HG02798 (cell line): Measurements from ENCODE around the gene SNIP1.
"Not testable (repeated sequence)": the region's sequence is repeated elsewhere in the genome, so short reads cannot be mapped to it uniquely, and the experiment has no call there.

ENCODE experiments used
- ATAC-seq: cut with Tn5 transposase; IDR thresholded peaks from one replicate; pipeline ENCODE4 v1.9.1; 2021; ENCODE audit warnings: mild to moderate bottlenecking; ENCODE audit not compliant: unreplicated experiment, poor library complexity

Gene SNIP1

DNA sequence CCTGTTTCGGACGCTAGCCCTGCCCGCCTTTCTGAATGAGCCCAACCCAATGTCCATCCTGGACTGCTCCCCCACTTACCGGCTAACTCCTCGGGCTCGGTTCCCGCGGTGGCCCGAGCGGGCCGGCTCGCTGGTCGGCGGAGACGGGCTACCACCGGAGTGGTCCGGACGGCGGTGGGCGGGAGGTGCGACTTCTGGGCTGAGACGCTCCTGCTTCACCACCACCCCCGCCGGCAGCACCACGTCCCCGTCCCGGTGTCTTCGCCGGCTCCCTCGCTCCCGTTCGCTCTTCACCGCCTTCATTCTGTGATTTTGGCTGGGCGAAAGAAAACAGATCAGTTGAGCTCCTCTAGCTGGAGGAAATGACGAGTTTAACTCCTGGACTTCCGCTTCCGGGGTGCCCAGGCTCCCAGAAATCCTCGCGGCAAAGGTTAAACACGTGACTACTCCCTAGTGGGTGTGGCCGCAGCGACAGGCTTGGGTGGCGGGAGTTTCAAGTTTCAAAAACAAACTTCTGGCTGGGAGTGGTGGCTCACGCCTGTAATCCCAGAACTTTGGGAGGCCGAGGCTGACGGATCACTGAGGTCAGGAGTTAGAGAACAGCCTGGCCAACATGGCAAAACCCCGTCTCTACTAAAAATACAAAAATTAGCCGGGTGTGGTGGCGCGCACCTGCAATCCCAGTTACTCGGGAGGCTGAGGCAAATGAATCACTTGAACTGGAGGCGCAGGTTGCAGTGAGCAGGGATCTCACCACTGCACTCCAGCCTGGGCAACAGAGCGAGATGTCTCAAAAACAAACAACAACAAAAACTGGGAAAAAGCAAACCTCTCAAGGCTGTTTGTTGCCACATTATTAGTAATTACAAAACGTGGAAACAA lies at the start of gene SNIP1:
Gene SNIP1, minus strand, starts transcription at position 367 of the 882 bp plus-strand sequence. Its CDS starts 64 bp downstream, at position 303.
- ATAC-seq: peak; percentile 81

- no peak for ATAC-seq
Measured at GRCh38 chr1:37602750-37603694, 48.9 kb upstream of the SNIP1 start.

GRCh38 chr1:37601441-37601840 lies 47.3 kb upstream of the SNIP1 start:
- ATAC-seq: no peak

DNA sequence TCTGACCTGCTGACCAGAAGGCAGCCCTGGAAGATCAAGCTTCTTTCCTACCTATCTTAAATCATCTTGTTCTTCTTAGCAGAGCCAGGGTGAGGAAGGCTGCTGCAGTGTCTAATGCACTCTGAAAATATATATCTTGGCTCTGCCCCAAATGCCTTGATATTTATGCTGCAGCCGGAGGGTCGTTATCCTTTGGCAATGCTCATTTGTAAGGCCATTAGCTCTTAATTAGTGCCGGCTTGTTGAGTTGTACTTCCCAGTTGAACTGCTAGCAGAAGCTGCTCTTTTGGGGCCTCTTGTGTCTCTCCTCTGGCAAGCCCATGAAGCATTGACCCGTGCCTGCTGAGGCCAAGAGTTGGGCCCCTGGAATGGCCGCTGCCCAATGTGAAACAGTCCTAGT lies 45.8 kb upstream of the SNIP1 start:
- no peak for ATAC-seq

GRCh38 chr1:37596182-37596667 lies 42.1 kb upstream of the SNIP1 start:
- no peak for ATAC-seq

- peak; percentile 99 for ATAC-seq
Measured at GRCh38 chr1:37595440-37596181, 41.5 kb upstream of the SNIP1 start, which contains the start of gene GNL2. Gene GNL2 (minus strand): TSS chr1:37595937. CDS start chr1:37595822, 115 bp downstream.

DNA sequence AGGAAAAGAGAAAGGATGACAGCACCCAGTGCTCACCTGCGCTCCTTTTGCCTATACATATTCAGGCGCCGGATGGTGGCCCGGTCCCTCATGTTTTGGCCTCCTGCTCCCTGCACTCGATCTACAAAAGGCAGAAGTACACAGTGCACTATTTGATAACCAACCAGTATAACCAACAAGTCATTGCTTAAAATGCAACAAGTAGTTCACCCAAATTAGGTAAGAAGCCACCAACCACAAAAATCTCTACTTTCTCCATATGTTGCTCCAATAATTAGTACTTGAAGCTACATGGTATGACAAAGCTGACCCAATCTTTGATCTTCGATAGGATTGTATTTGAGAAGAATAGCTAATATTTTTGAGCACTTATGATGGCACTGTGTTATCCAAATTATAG lies 39.6 kb upstream of the SNIP1 start:
- ATAC-seq: no peak

DNA sequence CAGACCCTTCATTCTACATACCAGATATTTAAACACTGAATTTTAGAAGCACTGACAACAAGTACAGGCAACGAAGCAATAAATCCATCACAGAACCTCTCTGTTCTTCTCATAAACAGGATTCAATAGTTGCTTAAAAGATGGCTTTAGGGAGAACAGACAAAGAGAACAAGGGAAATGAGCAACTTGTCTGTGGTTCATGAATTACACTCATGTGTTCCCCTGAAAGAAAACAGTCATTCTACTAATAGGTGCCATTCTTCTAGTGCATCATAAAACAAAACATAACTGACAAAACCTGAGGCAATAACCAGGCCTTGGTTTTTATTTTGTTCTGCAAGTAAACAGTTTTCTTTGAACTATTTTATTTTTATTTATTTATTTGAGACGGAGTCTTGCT lies 34.8 kb upstream of the SNIP1 start:
- ATAC-seq: no peak

DNA sequence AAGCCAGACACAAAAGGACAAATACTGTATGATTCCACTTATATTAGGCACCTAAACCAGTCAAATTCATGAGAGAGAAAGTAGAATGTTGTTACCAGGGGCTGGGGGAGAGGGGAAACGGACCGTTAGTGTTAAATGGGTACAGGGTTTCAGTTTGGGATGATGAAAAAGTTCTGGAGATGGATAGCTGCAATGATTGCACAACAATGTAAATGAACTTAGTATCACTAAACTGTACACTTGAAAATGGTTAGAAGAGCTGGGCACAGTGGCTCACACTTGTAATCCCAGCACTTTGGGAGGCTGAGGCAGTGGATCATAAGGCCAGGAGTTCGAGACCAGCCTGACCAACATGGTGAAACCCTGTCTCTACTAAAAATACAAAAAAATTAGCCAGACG lies 30.5 kb upstream of the SNIP1 start:
- ATAC-seq: not testable (repeated sequence)

GRCh38 chr1:37575692-37576091 lies 21.6 kb upstream of the SNIP1 start:
- ATAC-seq: no peak

GRCh38 chr1:37574834-37575480 lies 20.9 kb upstream of the SNIP1 start:
- no peak for ATAC-seq

DNA sequence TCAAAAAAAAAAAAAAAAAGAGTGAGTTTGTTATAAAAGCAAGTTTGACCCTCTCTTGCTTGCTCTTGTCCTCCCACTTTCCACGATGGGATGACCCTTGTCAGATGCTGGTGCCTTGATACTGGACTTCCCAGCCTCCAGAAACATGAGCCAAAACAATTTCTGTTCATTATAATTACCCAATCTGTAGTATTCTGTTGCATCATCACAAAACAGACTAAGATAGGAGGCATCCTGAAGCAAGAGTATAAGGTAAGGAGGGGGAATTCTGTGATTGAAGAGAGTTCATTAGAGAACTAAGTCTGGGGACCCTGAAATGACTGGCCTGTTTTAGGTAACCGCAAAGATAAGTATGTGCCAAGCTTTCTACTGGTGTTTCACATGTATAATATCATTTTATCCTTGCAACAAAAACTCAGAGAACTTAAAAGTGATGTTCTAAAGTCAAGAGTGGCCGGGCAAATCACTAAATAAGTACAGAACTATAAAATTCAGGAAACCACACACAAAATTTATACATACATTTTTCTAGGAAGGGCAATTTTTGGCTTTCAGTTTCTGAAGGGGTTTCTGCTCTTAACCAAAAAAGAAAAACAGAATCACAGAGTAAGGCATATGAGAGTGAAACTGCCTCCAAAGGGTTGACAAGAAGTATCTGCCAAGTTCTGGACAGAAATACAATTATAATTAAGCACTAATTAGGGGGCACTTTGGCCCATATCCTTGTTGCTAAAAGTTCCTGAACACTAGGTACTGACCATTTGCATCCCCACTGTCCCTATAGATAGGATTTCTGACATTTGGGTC lies 16.6 kb upstream of the SNIP1 start:
- ATAC-seq: no peak

- ATAC-seq: no peak
Measured at GRCh38 chr1:37567023-37567422, 12.9 kb upstream of the SNIP1 start.

DNA sequence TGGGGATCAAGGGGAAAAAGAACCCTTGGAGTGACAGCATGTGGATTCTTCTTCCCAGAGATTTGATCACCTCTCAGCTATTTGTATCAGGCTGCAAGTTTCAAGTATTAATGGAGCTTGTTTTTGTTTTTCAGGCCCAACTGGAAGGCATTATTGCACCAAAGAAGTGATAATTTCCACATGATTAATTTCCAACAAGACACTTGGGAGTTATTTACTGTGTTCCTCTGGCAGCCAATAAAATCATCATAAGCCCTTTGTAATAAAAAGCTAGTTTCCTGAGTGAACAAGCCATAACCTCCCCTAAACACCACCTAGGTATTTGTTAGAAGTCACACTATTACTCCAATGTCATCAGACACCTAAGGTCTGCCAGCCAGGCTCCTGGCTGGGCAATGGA lies 10.8 kb upstream of the SNIP1 start:
- ATAC-seq: no peak

DNA sequence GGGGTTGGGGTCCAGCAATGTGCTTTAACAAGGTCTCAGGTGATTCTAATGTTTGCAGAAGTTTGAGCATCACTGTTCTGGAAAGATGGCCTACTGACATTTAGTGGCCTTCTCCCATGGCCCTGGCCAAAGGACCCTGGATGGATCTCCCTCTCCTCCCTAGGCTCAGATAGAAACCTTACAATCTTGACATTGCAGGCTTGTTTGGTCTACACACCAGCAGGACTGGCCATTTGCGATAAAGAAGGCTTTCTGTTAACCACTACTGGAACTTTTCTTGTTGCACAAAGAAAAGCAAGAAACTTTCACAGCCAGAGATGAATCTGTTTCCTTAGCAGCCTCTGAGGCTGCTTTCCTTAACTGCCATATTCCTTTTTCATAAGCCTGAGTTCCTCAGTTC lies 8.9 kb upstream of the SNIP1 start:
- ATAC-seq: no peak

- ATAC-seq: no peak
Measured at GRCh38 chr1:37561133-37562132, 7.3 kb upstream of the SNIP1 start.

- no peak for ATAC-seq
Measured at GRCh38 chr1:37560401-37561132, 6.5 kb upstream of the SNIP1 start.
